Natural killer cell (primary cell): ENCODE results near the gene EFCAB6. TPM values are rescaled to one million over a fixed set of nuclear protein-coding genes. Genes with fewer than 3 reads are reported as not detected.

Source experiments
- ATAC-seq, 3 donors: fragments of 150-1000 bp in 2 of 3; fragments of 200-7000 bp in 1 of 3; cut with Tn5 transposase; 1 replicate in 1 of 3; 2 replicates in 2 of 3; pipeline ENCODE4 v1.10.0; 2021; ENCODE audit warnings: mild to moderate bottlenecking in 2 of 3, moderate library complexity in 2 of 3
- DNase-seq, 2 donors: peaks; one replicate each; pipeline versions ENCODE4 v3.0.0 to v3.0.0-alpha.2; 2013 to 2021; ENCODE audit warnings: mixed read lengths in 1 of 2
- H3K27ac ChIP-seq: one replicate; pipeline ENCODE4 v1.5.1; 2013; ENCODE audit warnings: mild to moderate bottlenecking, low read length
- H3K27me3 ChIP-seq: one replicate; pipeline ENCODE4 v1.6.1; 2013; ENCODE audit warnings: low read length; ENCODE audit not compliant: control insufficient read depth, insufficient read depth
- H3K36me3 ChIP-seq: one replicate; pipeline ENCODE4 v1.6.1; 2013; ENCODE audit warnings: low read length; ENCODE audit not compliant: control insufficient read depth, insufficient read depth
- H3K4me1 ChIP-seq: one replicate; pipeline ENCODE4 v1.6.1; 2013; ENCODE audit warnings: low read length; ENCODE audit not compliant: control insufficient read depth, insufficient read depth
- H3K4me3 ChIP-seq: one replicate; pipeline ENCODE4 v1.5.1; 2013; ENCODE audit warnings: low read length
- H3K9me3 ChIP-seq: one replicate; pipeline ENCODE4 v1.6.1; 2013; ENCODE audit warnings: low read length; ENCODE audit not compliant: control insufficient read depth, insufficient read depth
- H3K27ac Mint-ChIP-seq, 2 donors: one replicate each; pipeline ENCODE4 v1.8.0; 2022; ENCODE audit warnings: mild to moderate bottlenecking in 2 of 2, mixed read lengths in 2 of 2, moderate library complexity in 1 of 2
- H3K27me3 Mint-ChIP-seq, 2 donors: one replicate each; pipeline ENCODE4 v1.8.0; 2022; ENCODE audit warnings: low read depth in 2 of 2, mixed read lengths in 2 of 2
- H3K36me3 Mint-ChIP-seq: one replicate; pipeline ENCODE4 v1.8.0; 2022; ENCODE audit warnings: mixed read lengths
- H3K4me1 Mint-ChIP-seq, 2 donors: one replicate each; pipeline ENCODE4 v1.8.0; 2022; ENCODE audit warnings: mixed read lengths in 2 of 2
- H3K4me3 Mint-ChIP-seq: one replicate; pipeline ENCODE4 v1.8.0; 2022; ENCODE audit warnings: mild to moderate bottlenecking, moderate library complexity, mixed read lengths
- H3K9me3 Mint-ChIP-seq, 2 donors: one replicate each; pipeline ENCODE4 v1.8.0; 2022; ENCODE audit warnings: mixed read lengths in 2 of 2
- WGBS: methylation state at CpG from one replicate; pipeline ENCODE4 v1.1.7; 2013; ENCODE audit warnings: missing lambda C conversion rate; ENCODE audit not compliant: insufficient coverage; 5-methylcytosine and 5-hydroxymethylcytosine counted together
- intact Hi-C: fragments of 100-400 bp; cut with micrococcal nuclease; formaldehyde crosslinking; loops from one replicate; pipeline ENCODE4 v1.14.2; 2022
- total RNA-seq, 4 donors: library from RNA; stranded (reverse); fragments of 120-200 nt in 1 of 4; gene quantifications; one replicate each; pipeline versions ENCODE4 v1.2.3 to v1.2.4, GENCODE V29; 2013 to 2022
- TF ChIP-seq, protein P1 (sequence below): fragments of 200-600 bp; IDR thresholded peaks from one replicate; pipeline ENCODE4 v1.8.0; 2022; ENCODE audit warnings: antibody characterized with exemption

Gene EFCAB6
- total RNA-seq, 3 donors from 2014 or later (not counting 1 experiment from before 2014, with no cell fraction given), result 0.23 to 0.35 (median 0.26) TPM

DNA sequence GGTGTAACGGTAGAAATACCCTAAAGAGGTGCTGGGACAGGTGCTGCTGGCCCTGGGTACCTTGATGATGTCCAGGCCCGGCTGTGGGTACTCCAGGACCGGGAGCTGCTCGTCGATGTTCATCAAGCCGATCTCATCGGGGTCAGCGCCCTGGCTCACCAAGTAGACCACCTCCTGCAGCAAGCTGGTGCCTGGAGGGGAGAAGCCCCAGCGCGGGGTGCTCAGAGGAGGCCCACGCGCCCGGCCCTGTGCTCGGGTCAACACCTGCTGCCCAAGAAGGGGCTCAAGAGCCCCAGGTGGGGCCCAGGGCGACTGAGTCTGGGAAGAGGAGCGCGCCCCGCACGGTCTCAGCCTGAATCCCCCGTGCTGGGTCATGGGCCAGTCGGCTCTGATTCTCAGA lies 29.6 kb upstream of the EFCAB6 start:
- Mint-ChIP-seq H3K9me3 (no peaks in the 10 kb centered on the region), H3K4me1 (no peaks in the 10 kb centered on the region), H3K27ac (no peak overlapping the region), H3K27me3 (no peaks in the 10 kb centered on the region), H3K4me3 (no peak overlapping the region), H3K36me3 (no peaks in the 10 kb centered on the region)
- Histone ChIP-seq H3K27me3 (no peaks in the 10 kb centered on the region), H3K4me3 (no peak overlapping the region), H3K27ac (no peak overlapping the region), H3K9me3 (no peaks in the 10 kb centered on the region), H3K36me3 (no peaks in the 10 kb centered on the region), H3K4me1 (no peaks in the 10 kb centered on the region)
- intact Hi-C loops, result no loop called here
- 92% methylated on average over 21 of the region's 21 CpGs for WGBS
- TF ChIP-seq, protein P1, sequence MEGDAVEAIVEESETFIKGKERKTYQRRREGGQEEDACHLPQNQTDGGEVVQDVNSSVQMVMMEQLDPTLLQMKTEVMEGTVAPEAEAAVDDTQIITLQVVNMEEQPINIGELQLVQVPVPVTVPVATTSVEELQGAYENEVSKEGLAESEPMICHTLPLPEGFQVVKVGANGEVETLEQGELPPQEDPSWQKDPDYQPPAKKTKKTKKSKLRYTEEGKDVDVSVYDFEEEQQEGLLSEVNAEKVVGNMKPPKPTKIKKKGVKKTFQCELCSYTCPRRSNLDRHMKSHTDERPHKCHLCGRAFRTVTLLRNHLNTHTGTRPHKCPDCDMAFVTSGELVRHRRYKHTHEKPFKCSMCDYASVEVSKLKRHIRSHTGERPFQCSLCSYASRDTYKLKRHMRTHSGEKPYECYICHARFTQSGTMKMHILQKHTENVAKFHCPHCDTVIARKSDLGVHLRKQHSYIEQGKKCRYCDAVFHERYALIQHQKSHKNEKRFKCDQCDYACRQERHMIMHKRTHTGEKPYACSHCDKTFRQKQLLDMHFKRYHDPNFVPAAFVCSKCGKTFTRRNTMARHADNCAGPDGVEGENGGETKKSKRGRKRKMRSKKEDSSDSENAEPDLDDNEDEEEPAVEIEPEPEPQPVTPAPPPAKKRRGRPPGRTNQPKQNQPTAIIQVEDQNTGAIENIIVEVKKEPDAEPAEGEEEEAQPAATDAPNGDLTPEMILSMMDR, result no peak
- ATAC-seq (no peak), DNase-seq (no peak)

DNA sequence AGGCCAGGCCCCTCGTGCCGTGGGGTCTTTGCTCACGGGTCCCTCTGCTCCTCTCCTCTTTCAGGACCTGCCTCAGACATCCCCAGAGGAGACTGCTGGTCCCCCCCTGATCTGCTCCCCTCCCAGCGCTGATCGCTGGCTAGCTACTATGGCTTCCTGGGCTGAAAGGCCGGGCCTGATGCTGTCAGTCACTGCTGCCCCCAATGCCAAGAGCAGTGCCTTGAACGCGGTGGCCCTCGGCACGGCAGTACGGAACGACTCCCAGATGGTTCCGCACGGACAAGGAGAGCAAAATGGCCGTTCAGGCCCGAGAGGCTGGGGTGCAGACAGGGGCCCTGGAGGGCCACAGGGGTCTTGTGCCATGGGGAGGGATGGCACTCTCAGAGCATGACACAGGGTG lies 28.7 kb upstream of the EFCAB6 start:
- Histone ChIP-seq H3K4me1 (no peaks in the 10 kb centered on the region), H3K9me3 (no peaks in the 10 kb centered on the region), H3K27ac (no peak overlapping the region), H3K36me3 (no peaks in the 10 kb centered on the region), H3K4me3 (no peak overlapping the region), H3K27me3 (no peaks in the 10 kb centered on the region)
- Mint-ChIP-seq H3K4me3 (no peak overlapping the region), H3K9me3 (no peaks in the 10 kb centered on the region), H3K27me3 (no peaks in the 10 kb centered on the region), H3K4me1 (no peaks in the 10 kb centered on the region), H3K36me3 (no peaks in the 10 kb centered on the region), H3K27ac (no peak overlapping the region)
- TF ChIP-seq, protein P1, result no peak
- 87% methylated on average over 16 of the region's 16 CpGs for WGBS
- ATAC-seq (no peak), DNase-seq (no peak)
- intact Hi-C loops, result no loop called here

DNA sequence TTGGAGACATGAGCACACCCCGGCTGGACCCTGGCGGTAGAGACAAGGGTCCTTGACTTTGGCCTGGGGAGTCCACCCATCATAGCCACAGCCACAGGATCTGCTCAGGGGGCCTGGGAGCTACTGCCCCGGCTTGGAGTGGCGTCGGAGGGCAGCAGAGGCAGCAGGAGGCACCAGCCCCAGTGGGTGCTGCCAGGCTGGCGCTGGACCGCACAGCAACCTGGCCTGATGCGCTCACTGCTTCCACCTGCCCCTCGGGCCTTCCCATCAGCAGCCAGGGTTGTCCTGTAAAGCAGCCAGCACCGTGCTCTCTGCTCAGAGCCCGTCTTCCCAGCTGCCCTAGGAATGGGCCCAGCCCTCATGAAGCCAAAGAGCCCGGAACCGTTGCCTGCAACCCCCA lies 28.3 kb upstream of the EFCAB6 start:
- no peaks in the 10 kb centered on the region for H3K36me3 ChIP-seq
- no peaks in the 10 kb centered on the region for H3K9me3 ChIP-seq
- Mint-ChIP-seq H3K36me3 (no peaks in the 10 kb centered on the region), H3K4me1 (no peaks in the 10 kb centered on the region), H3K27ac (no peak overlapping the region), H3K27me3 (peaks cover 0 to 4% of the 10 kb centered on the region in 2 donors), H3K9me3 (no peaks in the 10 kb centered on the region), H3K4me3 (no peak overlapping the region)
- TF ChIP-seq, protein P1, result no peak
- H3K27me3 ChIP-seq, result no peaks in the 10 kb centered on the region
- WGBS, result 85% methylated on average over 13 of the region's 13 CpGs
- no peak overlapping the region for H3K27ac ChIP-seq
- ATAC-seq (no peak), DNase-seq (no peak)
- no peak overlapping the region for H3K4me3 ChIP-seq
- intact Hi-C loops, result no loop called here
- no peaks in the 10 kb centered on the region for H3K4me1 ChIP-seq

DNA sequence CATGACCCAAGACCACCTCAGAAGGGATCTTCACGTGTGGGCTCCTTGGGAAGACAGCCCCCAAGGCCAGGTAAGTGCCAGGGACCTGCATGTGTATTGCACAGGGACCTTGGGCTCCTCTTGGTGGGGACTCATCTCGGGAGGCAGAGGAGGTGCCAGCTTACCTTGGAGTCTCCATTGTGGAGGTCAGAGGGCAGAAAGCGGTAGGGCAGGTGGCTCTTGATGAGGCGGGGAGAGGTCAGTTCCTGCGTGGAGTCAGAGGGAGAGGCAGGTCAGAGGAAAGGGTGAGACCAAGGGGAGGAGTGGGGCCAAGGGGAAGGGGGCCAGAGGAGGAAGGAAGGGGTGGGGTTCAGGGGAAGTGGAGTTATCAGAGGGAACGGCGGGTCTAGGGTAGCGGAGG lies 27.7 kb upstream of the EFCAB6 start:
- no peak overlapping the region for H3K27ac Mint-ChIP-seq
- no peak overlapping the region for H3K4me3 Mint-ChIP-seq
- DNase-seq, result no peak
- WGBS, result 49% methylated on average over 8 of the region's 8 CpGs
- ATAC-seq, result no peak
- no peaks in the 10 kb centered on the region for H3K4me1 Mint-ChIP-seq
- no peaks in the 10 kb centered on the region for H3K36me3 ChIP-seq
- no peaks in the 10 kb centered on the region for H3K9me3 Mint-ChIP-seq
- TF ChIP-seq, protein P1, result no peak
- no peaks in the 10 kb centered on the region for H3K36me3 Mint-ChIP-seq
- H3K4me3 ChIP-seq, result no peak overlapping the region
- no peaks in the 10 kb centered on the region for H3K27me3 ChIP-seq
- H3K27ac ChIP-seq, result no peak overlapping the region
- H3K4me1 ChIP-seq, result no peaks in the 10 kb centered on the region
- H3K9me3 ChIP-seq, result no peaks in the 10 kb centered on the region
- peaks cover 2 to 9% of the 10 kb centered on the region in 2 donors for H3K27me3 Mint-ChIP-seq
- intact Hi-C loops, result no loop called here
